GM12878 (cell line): ENCODE measurements around the gene SERPING1. TPM values are rescaled to one million over a fixed set of nuclear protein-coding genes. Genes with fewer than 3 reads are reported as not detected.

Source experiments
- ATAC-seq: fragments of 200-7000 bp; cut with Tn5 transposase; 3 replicates; pipeline ENCODE4 v1.9.1; 2020; ENCODE audit warnings: mild to moderate bottlenecking, moderate library complexity
- BruUV-seq: library from RNA; stranded (reverse); fragments of 400-500 nt; replicated peaks from 2 replicates; lab custom pipeline; 2021; lab: Mats Ljungman, UMichigan
- CTCF ChIA-PET: fragments of 300-600 bp; sonication (Branson Sonifier 250); formaldehyde crosslinking; extraction: SDS; loops from one replicate; lab custom pipeline; 2021; ENCODE audit warnings: inconsistent platforms; lab: Yijun Ruan, JAX
- POLR2A ChIA-PET: fragments of 350-600 bp; formaldehyde crosslinking; extraction: SDS; loops from one replicate; lab custom pipeline; 2021; ENCODE audit warnings: inconsistent platforms; lab: Charles Lee
- RAD21 ChIA-PET: fragments of 300-600 bp; sonication (Branson Sonifier 250); formaldehyde crosslinking; loops from one replicate; lab custom pipeline; 2023; ENCODE audit warnings: antibody characterized with exemption; ENCODE audit not compliant: unreplicated experiment; lab: Charles Lee
- SMC1A ChIA-PET: fragments of 300-600 bp; sonication (Branson Sonifier 250); formaldehyde crosslinking; loops from one replicate; lab custom pipeline; 2023; ENCODE audit not compliant: unreplicated experiment, uncharacterized antibody; lab: Charles Lee
- DNase-seq: peaks from one replicate; pipeline ENCODE4 v3.0.0-alpha.2; 2011; ENCODE audit warnings: low read depth, low spot score
- FAIRE-seq: peaks from 3 replicates; lab custom pipeline; 2011; peaks lifted over from hg19 to GRCh38; lab: Jason Lieb, UNC
- H2AFZ ChIP-seq: 2 replicates; pipeline ENCODE4 v1.6.0; 2011; ENCODE audit warnings: low read depth, low read length, control low read depth; ENCODE audit not compliant: control insufficient read depth
- H3K27ac ChIP-seq: 2 replicates; pipeline ENCODE4 v1.5.1; 2011; ENCODE audit warnings: control low read depth; ENCODE audit not compliant: control insufficient read depth, insufficient read depth
- H3K27me3 ChIP-seq, 2 experiments: replicated peaks in 1 of 2; 2 replicates each; pipeline versions ENCODE4 v1.6.0 to v1.6.1; 2011; ENCODE audit warnings: low read length in 1 of 2; ENCODE audit not compliant: control insufficient read depth in 2 of 2, insufficient read depth in 2 of 2
- H3K36me3 ChIP-seq, 2 experiments: 2 replicates each; pipeline ENCODE4 v1.5.1; 2011; ENCODE audit warnings: low read length in 1 of 2; ENCODE audit not compliant: control insufficient read depth in 2 of 2, insufficient read depth in 2 of 2
- H3K4me1 ChIP-seq: 2 replicates; pipeline ENCODE4 v1.6.1; 2011; ENCODE audit warnings: mild to moderate bottlenecking, low read length, moderate library complexity, mixed read lengths; ENCODE audit not compliant: control insufficient read depth, insufficient read depth
- H3K4me2 ChIP-seq: 2 replicates; pipeline ENCODE4 v1.6.0; 2011; ENCODE audit warnings: control low read depth; ENCODE audit not compliant: control insufficient read depth, insufficient read depth
- H3K4me3 ChIP-seq: fragments of 200-600 bp; sonication (generic); 2 replicates; pipeline ENCODE4 v1.5.1; 2016
- H3K79me2 ChIP-seq: 2 replicates; pipeline ENCODE4 v1.6.0; 2011; ENCODE audit warnings: low read length; ENCODE audit not compliant: control insufficient read depth, insufficient read depth
- H3K9ac ChIP-seq: 2 replicates; pipeline ENCODE4 v1.8.0; 2011; ENCODE audit warnings: low read length, control low read depth, mixed read lengths; ENCODE audit not compliant: control insufficient read depth, insufficient read depth
- H3K9me3 ChIP-seq: replicated peaks from 3 replicates; pipeline ENCODE4 v1.5.1; 2011; ENCODE audit warnings: mild to moderate bottlenecking, low read length; ENCODE audit not compliant: control insufficient read depth, insufficient read depth
- H4K20me1 ChIP-seq: 2 replicates; pipeline ENCODE4 v1.6.0; 2011; ENCODE audit not compliant: control insufficient read depth, insufficient read depth
- BHLHE40 ChIP-seq, 2 experiments: fragments of 450-650 bp in 1 of 2; IDR thresholded peaks; 2 replicates each; pipeline ENCODE4 v1.6.1; 2011 to 2017; ENCODE audit warnings: low read depth in 2 of 2, borderline replicate concordance in 1 of 2, improper control_type of control experiment in 1 of 2, low read length in 1 of 2, mild to moderate bottlenecking in 1 of 2
- CBX5 ChIP-seq: sonication (generic); IDR thresholded peaks from 2 replicates; pipeline ENCODE4 v1.6.1; 2016; ENCODE audit warnings: low read depth, moderate library complexity, mild to moderate bottlenecking, inconsistent platforms
- CREB1 ChIP-seq: IDR thresholded peaks from 2 replicates; pipeline ENCODE4 v1.6.1; 2012; ENCODE audit warnings: low read depth, mild to moderate bottlenecking, inconsistent platforms
- CREM ChIP-seq: IDR thresholded peaks from 2 replicates; pipeline ENCODE4 v1.6.1; 2014; ENCODE audit warnings: antibody characterized with exemption, low read depth
- FOXK2 ChIP-seq: fragments of 450-650 bp; IDR thresholded peaks from 2 replicates; pipeline ENCODE4 v1.6.1; 2017; ENCODE audit warnings: mild to moderate bottlenecking, moderate library complexity
- LARP7 ChIP-seq: fragments of 450-650 bp; IDR thresholded peaks from 2 replicates; pipeline ENCODE4 v1.6.1; 2017; ENCODE audit warnings: mild to moderate bottlenecking
- MEF2B ChIP-seq: fragments of 450-650 bp; IDR thresholded peaks from 2 replicates; pipeline ENCODE4 v1.6.1; 2018; ENCODE audit warnings: mild to moderate bottlenecking, moderate library complexity; ENCODE audit not compliant: partially characterized antibody, poor library complexity, severe bottlenecking
- MYC ChIP-seq: IDR thresholded peaks from 2 replicates; pipeline ENCODE4 v1.6.1; 2011; ENCODE audit warnings: mild to moderate bottlenecking, low read length, moderate library complexity, inconsistent platforms; ENCODE audit not compliant: insufficient read depth, insufficient replicate concordance, insufficient read length, severe bottlenecking
- NR2F1 ChIP-seq: fragments of 450-650 bp; conservative IDR thresholded peaks from 2 replicates; pipeline ENCODE4 v1.6.1; 2017; ENCODE audit warnings: mild to moderate bottlenecking
- POU2F2 ChIP-seq: IDR thresholded peaks from 3 replicates; pipeline ENCODE4 v1.6.1; 2011; ENCODE audit warnings: low read depth, mild to moderate bottlenecking, low read length, borderline replicate concordance
- SIN3A ChIP-seq: IDR thresholded peaks from 2 replicates; pipeline ENCODE4 v1.6.1; 2012; ENCODE audit warnings: low read depth, low read length, improper control_type of control experiment
- YY1 ChIP-seq: IDR thresholded peaks from 2 replicates; pipeline ENCODE4 v1.6.1; 2011; ENCODE audit warnings: low read depth, mild to moderate bottlenecking, low read length
- WGBS: methylation state at CpG from one replicate; pipeline ENCODE4 v1.1.6; 2016; ENCODE audit warnings: low lambda C conversion rate; ENCODE audit not compliant: insufficient replicate concordance, insufficient coverage; ENCODE audit errors: missing lambda C conversion rate; 5-methylcytosine and 5-hydroxymethylcytosine counted together
- in situ Hi-C: fragments of 300-500 bp; cut with MboI; formaldehyde crosslinking; loops from 9 replicates; pipeline ENCODE4 v1.14.3; 2018; ENCODE audit warnings: mixed read lengths
- intact Hi-C: fragments of 100-400 bp; cut with micrococcal nuclease; formaldehyde crosslinking; loops from one replicate; pipeline ENCODE4 v1.14.2; 2022; ENCODE audit not compliant: unreplicated experiment
- polyA plus RNA-seq, 11 experiments: library from polyadenylated mRNA; depleted of rRNA in 4 of 11; unstranded in 6 of 11; stranded (reverse) in 5 of 11; fragments of >200 nt; fragmentation: Nextera tagmentation in 4 of 11; fragmentation: Illumina TruSeq in 1 of 11; extraction: Ambion mirVana in 4 of 11; extraction: Trizol in 1 of 11; gene quantifications; 1 replicate in 1 of 11; 2 replicates in 10 of 11; pipeline versions ENCODE4 v1.2.1 to v1.2.3, GENCODE V29; 2011 to 2016; ENCODE audit warnings: inconsistent platforms in 2 of 11, missing spikeins in 2 of 11, low read depth in 1 of 11
- total RNA-seq, 4 experiments: library from RNA; depleted of rRNA in 3 of 4; stranded (reverse); fragments of >200 nt in 3 of 4; fragmentation: Illumina TruSeq in 1 of 4; extraction: Trizol in 1 of 4; gene quantifications; 2 replicates each; pipeline versions ENCODE4 v1.2.1 to v1.2.3, GENCODE V29; 2013 to 2021
- TF ChIP-seq, protein P1 (sequence below): fragments of 450-650 bp; IDR thresholded peaks from 2 replicates; pipeline ENCODE4 v1.6.1; 2017; ENCODE audit warnings: borderline replicate concordance
- TF ChIP-seq, protein P2 (sequence below): fragments of 450-650 bp; IDR thresholded peaks from 2 replicates; pipeline ENCODE4 v1.6.1; 2016; ENCODE audit warnings: mild to moderate bottlenecking

SERPING1 gene
- total and polyA plus RNA-seq, 10 of the 15 experiments (the other 5 are each of a cell fraction or from before 2014, with no cell fraction given) = 0.24 to 1.4 TPM; not detected in 8

DNA sequence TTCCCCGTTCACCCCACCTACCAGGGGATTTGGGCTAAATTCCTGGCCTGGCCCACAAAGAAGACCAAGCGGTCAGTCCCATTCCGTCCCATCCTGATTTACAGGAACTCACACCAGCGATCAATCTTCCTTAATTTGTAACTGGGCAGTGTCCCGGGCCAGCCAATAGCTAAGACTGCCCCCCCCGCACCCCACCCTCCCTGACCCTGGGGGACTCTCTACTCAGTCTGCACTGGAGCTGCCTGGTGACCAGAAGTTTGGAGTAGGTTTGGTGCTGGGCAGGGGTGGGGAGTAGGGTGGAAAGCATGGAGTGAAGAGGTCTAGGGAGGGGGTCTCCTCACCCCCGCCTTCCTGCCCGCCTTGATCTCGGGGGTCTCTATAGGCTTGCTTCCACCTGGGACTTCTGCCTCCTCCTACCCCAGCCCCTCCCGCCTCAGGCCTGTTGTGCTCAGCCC is at the start of gene SERPING1 (continued):
- TF ChIP-seq, protein P1, sequence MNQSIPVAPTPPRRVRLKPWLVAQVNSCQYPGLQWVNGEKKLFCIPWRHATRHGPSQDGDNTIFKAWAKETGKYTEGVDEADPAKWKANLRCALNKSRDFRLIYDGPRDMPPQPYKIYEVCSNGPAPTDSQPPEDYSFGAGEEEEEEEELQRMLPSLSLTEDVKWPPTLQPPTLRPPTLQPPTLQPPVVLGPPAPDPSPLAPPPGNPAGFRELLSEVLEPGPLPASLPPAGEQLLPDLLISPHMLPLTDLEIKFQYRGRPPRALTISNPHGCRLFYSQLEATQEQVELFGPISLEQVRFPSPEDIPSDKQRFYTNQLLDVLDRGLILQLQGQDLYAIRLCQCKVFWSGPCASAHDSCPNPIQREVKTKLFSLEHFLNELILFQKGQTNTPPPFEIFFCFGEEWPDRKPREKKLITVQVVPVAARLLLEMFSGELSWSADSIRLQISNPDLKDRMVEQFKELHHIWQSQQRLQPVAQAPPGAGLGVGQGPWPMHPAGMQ = no peak
- no peak for TF ChIP-seq YY1

DNA sequence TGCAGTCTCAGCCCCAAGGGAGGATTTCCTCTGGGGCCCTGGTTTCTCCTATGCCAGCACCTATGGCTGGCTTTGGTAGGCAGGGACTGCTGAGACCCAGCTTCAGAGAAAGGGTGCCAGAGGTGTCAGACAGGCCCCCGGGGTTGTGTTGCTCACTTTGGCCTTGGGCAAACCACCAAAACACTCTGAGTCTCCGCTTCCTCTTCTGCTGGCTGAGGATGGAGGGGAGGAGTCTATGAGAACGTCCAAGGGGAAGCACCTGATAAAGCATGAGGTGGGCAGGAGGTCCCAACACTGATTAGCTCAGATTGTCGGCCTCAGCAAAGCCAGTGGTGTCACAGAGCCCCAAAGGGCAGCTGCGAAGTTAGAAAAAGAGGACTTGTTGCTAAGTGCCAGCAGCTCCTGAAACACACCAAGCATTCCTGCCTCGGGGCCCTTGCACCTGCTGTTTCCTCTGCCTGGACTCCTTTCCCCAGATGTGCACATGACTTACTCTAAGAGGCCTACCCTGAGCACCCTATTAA is 49.6 kb upstream of the SERPING1 start:
- Histone ChIP-seq H3K4me1 (peaks cover 15% of the 10 kb centered on the region), H3K36me3 (peaks cover 19 to 20% of the 10 kb centered on the region in 2 experiments), H3K27me3 (no peaks in the 10 kb centered on the region), H3K79me2 (no peaks in the 10 kb centered on the region), H3K27ac (peak overlapping the region; percentile 48; the same call in 1 of the 2 replicates), H3K4me3 (no peak overlapping the region), H3K9ac (peak overlapping the region; percentile 16; the same call in 1 of the 2 replicates), H3K4me2 (peak overlapping the region; percentile 3; the same call in 1 of the 2 replicates), H2AFZ (peak overlapping the region; percentile 50; the same call in 1 of the 2 replicates), H4K20me1 (no peaks in the 10 kb centered on the region), H3K9me3 (no peaks in the 10 kb centered on the region)
- ATAC-seq = peak; percentile 96
- 23% methylated on average over 6 of the region's 6 CpGs for WGBS
- ChIA-PET SMC1A (interaction anchor here (0.9 to 2.3 kb wide), 8 partner anchors 16 to 202 kb away, joined by 3 to 9 read pairs (median 4); partner anchors contain the start of gene UBE2L6), RAD21 (interaction anchor here (0.7 to 2.2 kb wide), 6 partner anchors 17 to 253 kb away, joined by 3 to 9 read pairs (median 4); partner anchors contain the start of gene UBE2L6), CTCF (interaction anchor here (0.5 to 3.1 kb wide), 13 partner anchors 9 to 97 kb away, joined by 3 to 19 read pairs (median 5); partner anchors contain the start of genes SMTNL1 and UBE2L6), POLR2A (interaction anchor here (0.5 to 1.2 kb wide), 4 partner anchors 17 to 211 kb away, joined by 3 to 6 read pairs (median 3); partner anchors contain the start of gene TIMM10)
- BruUV-seq = no TSS peak
- peak; percentile 86 for FAIRE-seq
- in situ Hi-C loops = no loop called here
- no peak for DNase-seq
- intact Hi-C loops = loop anchor here (1.0 kb wide), 1 partner anchor 18 kb away; no protein-coding TSS in a partner anchor
- no peak for TF ChIP-seq POU2F2
- TF ChIP-seq SIN3A = no peak
- TF ChIP-seq, protein P2, sequence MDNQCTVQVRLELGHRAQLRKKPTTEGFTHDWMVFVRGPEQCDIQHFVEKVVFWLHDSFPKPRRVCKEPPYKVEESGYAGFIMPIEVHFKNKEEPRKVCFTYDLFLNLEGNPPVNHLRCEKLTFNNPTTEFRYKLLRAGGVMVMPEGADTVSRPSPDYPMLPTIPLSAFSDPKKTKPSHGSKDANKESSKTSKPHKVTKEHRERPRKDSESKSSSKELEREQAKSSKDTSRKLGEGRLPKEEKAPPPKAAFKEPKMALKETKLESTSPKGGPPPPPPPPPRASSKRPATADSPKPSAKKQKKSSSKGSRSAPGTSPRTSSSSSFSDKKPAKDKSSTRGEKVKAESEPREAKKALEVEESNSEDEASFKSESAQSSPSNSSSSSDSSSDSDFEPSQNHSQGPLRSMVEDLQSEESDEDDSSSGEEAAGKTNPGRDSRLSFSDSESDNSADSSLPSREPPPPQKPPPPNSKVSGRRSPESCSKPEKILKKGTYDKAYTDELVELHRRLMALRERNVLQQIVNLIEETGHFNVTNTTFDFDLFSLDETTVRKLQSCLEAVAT = no peak
- TF ChIP-seq LARP7 = peak; percentile 23; the same call in 1 of the 2 replicates
- no peak for TF ChIP-seq CREB1
- peak; percentile 39; the same call in 1 of the 2 replicates for TF ChIP-seq NR2F1
- TF ChIP-seq FOXK2 = no peak
- TF ChIP-seq MYC = no peak
- peak; percentile 86 for TF ChIP-seq MEF2B
- no peak for TF ChIP-seq CBX5
- TF ChIP-seq BHLHE40 (IDR thresholded peaks at IDR 0.05; ENCODE audit: borderline replicate concordance in 1 of 2, low read depth in 2 of 2, low read length in 1 of 2) = peak in 1 of 2 experiments; percentile 49; a peak in 2 of 4 replicates
- TF ChIP-seq CREM = no peak
